ELF-1 (cell line): ENCODE data around the gene RNF152.
"Not testable (repeated sequence)": the region's sequence is repeated elsewhere in the genome, so short reads cannot be mapped to it uniquely, and the experiment has no call there.

Source experiments
- DNase-seq: peaks from one replicate; pipeline ENCODE4 v3.0.0-alpha.2; 2016; ENCODE audit warnings: low read depth, low spot score

The RNF152 gene

DNA sequence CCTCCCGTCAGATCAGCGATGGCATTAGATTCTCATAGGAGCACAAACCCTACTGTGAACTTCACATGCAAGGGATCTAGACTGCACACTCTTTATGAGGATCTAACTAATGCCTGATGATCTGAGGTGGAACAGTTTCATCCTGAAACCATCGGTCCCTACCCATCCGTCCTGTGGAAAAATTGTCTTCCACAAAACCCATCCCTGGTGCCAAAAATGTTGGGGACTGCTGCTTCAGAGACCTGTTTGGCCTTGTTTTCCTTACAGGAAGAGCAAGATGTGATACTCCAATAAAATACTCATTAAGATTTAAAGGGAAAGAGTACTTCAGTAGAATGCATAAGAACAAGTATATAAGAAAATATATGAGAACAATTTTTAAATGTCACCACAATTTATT is 71.1 kb downstream of the RNF152 start:
- DNase-seq = no peak

DNA sequence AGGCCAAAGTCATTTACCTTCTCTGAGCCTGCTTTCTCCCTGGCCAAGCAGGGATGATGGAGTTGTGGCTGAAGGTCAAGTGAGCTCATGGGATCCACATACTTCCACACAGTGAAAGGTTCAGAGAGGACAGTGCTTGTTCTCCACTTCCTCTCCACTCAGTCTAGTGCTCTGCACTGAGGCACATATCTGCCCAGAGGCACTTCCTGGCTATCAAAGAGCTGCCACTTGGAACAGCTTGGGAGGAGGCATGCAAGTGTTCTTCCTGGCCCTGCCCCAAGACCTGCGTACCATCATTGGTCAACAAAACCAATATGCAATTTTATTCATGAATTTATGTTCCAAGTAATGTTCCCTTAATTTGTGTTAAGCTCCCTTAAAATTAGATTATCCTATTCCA is 71.9 kb downstream of the RNF152 start:
- DNase-seq = no peak

DNA sequence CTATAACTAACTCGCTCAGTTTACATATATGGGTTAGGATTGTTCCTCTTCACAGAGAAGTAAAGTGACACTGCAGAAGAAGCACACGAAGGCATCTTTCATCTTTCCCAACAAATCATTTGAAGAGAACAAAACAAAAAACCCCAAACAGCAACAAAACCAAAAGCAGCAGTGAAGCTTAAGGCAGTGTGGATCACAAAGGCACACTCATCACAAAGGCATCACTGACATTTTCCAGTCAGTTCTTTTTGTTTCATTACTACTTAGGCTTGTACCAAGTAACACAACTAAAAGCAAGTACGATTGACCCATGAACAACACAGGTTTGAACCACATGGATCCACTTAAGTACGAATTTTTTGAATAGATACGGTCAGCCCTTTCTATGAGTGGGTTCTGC is 75.7 kb downstream of the RNF152 start:
- DNase-seq = no peak

DNA sequence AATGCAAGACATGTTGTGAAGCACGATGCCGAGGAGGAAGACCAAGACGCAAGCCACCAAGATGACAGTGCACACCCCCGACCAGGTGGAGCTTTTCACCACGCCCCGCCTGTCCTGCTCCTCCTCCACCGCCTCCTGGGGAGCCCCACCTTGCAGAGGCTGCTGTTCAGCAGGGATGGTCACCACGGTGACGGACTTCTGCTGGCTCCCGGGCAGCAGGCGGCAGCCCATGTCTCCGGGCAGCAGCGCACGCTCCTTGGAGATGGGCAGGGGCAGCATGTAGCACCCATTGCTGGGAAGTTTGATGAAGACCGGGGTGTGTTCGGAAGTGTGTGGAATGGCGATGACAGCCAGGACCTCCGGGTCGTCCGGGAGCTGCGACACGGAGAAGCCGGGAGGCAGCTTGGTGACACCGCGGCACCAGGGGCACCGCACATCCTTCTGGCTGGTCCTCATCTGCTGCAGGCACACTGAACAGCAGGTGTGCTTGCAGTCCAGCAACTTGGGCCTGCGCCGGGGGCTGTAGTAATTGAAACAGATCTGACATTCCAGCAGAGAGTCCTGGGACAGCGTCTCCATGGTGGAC is 76.8 kb downstream of the RNF152 start:
- DNase-seq = no peak

DNA sequence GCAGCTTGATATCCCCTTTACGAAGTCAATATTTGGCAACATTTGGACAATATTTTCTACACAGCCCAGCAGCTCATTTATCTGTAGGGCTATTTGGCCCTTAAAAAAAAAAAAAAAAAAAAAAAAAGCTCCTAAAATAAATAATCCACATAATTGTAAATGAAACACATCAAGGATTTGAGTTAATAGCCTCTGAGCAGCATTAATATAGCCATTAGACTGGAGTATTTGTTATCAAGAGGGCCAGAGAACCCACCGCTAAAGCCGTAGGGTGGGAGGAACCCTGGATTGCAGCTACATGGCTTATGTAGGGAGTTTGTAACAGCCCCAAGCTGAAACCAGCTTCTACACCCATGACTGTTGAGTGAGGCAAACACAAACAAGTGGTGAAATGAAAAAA is 84.5 kb downstream of the RNF152 start:
- DNase-seq = no peak

DNA sequence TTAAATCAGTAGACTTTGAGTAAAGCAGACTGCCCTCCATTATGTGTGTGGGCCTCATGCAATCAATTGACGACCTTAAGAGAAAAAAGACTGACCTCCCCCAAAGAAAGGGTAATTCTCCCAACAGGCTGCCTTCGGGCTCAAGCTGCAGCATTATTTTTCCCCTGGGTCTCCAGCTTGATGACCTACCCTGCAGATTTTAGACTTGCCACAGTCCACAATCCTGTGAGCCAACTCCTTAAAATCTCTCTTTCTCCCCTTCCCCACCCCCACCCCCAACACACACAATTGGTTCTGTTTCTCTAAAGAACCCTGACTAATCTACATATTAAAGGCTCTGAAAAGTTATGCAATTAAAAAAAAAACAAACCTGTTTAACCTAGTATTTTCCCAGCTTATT is 89.4 kb downstream of the RNF152 start:
- DNase-seq = peak; percentile 12

DNA sequence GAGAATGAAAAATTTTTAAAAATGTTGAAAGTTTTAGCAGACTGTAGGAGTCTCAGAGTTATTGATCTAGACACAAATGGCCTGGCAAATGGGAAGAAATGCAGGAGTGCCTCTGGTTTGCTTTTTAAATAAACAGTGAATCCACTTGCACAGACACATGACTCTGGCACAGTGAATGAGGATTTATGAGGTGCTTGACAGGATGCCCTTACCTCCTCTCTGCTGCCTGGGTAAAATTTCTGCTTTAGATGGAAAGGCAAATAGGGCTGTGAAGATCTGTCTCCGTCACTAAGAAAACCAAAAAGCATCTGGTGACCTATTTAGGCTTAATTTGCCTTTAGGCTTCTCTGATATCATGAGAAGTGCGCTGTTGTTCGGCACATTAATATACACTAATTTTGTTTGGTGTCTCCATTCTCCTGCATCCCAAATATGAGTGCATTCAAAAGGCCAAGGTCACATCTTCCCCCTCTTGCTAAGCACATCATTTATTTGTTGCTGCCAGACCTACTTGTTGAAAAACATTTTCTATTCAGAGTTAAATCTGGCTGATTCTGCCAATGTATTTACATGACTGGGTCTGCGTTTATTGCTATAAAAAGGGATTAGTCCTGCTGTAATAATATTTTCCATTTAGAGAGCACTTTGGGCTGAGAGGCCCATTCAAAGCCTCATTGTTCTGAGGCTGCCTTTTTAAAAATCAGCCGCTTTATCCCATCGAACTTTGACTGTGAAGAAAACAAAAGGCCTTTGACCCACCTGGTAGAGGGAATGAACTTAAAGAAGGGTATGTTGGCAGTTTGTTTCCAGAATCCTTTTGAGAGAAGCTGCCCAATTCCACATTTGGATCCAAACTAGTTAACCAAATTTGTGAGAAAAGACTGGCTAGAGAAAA is 94.9 kb downstream of the RNF152 start:
- no peak for DNase-seq

DNA sequence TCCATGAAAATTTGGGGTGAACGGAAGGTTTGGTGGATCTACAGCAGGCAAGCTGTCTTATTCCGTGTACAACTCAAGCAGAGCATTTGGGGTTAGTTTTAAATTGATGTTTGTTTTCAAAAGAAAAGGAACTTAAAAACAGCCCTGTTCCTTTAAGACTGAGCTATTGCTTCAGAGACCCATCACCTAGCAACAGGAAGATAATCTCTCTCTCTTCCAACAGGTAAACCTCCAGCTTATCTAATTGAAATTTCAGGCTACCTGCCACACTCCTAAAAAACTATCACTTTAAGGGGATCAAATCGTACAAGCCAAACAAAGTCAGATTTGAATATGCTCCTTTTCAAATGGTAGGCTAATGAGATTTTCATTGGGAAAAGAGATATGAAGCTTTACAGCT is 101.8 kb downstream of the RNF152 start:
- DNase-seq = no peak

DNA sequence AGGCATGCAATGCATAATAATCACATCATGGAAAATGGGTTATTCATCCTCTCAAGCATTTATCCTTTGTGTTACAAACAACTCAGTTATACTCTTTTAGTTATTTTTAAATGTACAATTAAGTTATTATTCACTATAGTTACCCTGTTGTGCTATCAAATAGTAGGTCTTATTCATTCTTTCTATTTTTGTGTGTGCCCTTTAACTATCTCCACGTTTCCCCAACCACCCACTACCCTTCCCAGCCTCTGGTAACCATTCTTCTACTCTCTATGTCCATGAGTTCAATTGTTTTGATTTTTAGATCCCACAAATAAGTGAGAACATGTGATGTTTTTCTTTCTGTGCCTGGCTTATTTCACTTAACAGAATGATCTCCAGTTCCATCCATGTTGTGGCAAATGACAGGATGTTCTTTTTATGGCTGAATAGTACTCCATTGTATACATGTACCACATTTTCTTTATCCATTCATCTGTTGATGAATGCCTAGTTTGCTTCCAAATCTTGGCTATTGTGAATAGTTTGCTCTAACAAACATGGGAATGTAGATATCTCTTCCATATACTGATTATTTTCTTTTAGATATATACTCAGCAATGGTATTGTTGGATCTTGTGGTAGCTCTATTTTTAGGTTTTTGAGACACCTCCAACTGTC is 105.7 kb downstream of the RNF152 start:
- DNase-seq = not testable (repeated sequence)

DNA sequence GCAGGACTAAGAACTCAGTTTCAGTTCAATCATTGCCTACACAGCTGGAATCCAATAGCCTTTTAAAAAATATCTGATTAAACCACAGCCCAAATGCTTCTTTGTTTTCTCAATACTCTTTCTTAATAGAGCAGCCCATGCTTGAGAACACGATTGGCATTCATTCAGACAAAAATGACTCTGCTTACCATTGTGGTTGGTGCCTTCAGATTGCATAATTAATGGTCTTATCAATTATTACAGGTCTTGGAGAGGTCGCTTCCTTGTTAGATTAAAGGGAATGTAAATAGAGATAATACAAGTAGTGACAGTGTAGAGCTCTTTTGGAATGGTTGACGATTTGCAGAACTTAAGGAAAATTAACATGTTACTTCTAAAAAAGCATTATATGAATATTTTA is 107.2 kb downstream of the RNF152 start:
- DNase-seq = no peak

DNA sequence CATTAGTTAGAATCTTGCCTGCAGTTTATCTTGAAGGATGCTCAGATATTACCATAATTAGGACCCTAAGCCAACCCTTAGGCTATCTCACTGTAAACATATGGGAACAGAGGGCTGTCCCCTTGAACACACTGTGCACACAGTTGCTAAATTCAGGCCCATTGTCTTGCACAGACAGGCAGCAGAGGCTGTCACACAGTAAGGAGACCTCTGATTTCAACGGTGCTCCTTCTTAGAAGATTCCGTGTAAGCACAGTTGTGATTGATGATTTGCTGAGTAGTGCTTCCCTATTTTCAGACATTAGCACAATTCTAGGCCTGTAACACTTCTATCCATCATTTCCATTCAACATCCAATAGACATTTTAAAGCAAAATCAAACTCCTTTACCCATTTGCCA is 108.0 kb downstream of the RNF152 start:
- DNase-seq = no peak

DNA sequence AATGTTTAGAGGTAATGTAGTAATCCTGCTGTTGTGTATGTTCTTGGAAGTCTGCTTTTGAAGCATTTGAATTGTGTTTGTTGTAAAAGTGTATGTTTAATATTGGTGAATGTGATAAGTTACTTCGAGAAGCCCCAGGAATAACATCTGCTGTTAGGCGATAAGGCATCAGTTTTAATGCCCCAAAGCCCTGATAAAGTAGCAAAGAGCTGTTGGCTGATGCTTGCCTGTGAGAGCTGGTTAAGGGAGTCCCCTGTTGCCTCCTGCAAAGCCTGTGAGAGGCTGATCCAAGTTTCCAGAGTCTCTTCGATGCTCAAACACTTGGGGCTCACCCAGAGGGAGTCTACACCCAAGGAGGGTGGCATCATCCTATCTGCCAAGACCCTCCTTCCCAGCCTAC is 110.3 kb downstream of the RNF152 start:
- no peak for DNase-seq

DNA sequence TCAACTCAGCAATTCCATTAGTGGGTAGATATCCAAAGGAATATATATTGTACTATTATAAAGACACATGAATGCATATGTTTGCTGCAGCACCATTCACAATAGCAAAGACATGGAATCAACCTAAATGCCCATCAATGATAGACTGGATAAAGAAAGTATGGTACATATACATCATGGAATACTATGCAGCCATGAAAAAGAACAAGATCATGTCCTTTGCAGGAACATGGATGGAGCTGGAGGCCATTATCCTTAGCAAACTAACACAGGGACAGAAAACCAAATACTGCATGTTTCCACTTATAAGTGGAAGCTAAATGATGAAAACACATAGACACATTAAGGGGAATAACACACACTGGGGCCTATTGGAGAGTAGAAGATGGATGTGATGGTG is 116.6 kb downstream of the RNF152 start:
- not testable (repeated sequence) for DNase-seq

DNA sequence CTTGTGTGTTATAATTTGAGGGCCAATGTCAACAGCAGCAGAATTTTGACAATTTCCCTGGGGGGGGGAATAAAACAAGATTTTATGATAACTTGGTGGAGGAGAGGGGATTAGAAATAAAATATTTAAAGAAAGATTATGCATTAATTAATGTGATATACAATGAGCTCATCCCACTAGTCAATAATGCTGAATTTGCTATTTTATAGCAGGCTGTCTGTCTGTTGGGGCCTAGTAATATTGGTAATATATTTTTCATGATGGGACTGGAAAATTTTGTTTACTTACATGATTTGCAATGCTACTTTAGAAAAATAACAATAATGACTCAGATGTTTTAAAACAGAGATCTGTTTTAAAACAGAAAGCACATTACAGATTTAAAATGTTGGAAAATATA is 118.0 kb downstream of the RNF152 start:
- DNase-seq = no peak

DNA sequence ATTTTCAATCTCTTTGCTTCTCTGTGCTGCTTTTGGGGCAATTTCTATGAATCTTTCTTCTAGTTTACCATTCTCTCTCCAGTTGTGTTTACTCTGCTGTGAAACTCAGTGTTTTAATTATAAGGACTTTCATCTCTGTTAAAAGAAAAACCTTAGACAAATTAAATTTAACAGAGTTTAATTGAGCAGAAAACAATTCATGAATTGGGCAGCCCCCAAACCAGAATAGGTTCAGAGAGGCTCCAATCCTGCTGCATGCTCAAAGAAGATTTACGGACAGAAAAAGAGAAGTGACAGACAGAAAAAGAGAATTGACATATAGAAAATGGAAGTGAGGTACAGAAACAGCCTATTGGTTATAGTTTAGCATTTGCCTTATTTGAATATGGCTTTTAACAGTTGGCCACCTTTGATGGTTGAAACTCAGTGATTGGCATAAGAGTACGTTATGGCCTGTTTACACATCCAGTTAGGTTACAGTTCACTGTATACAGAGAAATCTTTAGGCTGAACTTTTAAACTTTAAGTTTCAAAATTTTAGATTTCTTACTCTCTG is 120.4 kb downstream of the RNF152 start:
- no peak for DNase-seq

DNA sequence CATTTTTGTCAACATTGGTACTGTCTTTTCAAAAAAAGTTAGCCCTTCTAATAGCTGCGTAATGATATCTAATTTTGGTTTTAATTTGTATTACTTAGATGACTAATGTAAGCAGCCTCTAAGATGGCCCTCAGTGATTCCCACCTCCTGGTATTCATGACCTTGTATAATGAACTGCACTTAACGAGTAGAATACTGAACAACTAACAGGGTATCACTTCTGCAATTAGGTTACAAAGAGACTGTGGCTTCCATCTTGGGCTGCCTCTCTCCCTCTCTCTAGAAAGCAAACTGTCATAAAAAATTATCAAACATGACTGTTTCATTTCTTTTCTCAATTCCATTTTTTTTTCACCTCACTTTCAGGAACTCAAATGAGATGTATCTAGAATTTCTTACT is 120.9 kb downstream of the RNF152 start:
- no peak for DNase-seq

DNA sequence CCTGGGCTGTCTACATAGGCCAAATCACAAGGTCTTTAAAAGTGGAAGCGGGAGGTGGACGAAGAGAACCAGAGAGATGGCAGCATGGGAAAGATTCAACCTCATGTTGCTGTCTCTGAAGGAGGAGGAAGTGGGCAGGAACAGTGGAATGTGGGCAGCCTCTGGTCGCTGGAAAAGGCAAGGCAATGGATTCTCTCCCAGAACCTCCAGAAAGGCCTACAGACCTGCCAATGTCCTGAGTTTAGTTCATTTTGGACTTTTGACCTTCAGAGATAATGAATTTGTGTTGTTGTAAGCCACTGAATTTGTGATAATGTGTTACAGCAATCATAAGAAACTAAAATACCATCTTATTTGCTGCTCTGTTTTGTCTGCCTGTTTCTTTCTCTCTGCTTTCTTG is 122.5 kb downstream of the RNF152 start:
- DNase-seq = no peak

DNA sequence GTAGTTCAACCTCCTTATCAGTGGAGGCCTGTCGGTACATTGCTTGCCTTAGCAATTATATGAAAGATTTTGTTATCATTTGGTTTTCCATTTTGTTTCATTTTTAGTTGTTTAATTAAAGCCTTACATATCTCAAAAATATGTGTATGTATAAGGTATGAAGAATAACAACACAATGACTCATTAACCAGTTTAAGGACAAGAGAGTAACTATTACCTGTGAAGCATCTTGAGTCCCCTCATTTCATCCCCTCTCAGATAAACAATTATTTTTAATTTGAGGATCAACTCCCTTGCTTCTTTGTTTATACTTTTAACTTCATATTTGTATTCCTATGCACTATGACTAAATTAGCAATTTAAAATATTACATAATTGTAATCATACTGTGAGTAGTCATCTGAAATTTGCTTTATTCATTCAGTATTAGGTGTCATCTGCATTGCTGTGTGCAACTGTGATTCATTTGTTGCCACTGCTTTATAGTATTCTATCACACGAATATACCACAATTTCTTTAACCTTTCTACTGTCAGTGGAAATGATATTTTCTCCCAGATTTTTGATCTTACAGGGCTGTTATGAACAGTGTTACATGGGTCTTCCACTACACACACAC is 126.4 kb downstream of the RNF152 start:
- no peak for DNase-seq

DNA sequence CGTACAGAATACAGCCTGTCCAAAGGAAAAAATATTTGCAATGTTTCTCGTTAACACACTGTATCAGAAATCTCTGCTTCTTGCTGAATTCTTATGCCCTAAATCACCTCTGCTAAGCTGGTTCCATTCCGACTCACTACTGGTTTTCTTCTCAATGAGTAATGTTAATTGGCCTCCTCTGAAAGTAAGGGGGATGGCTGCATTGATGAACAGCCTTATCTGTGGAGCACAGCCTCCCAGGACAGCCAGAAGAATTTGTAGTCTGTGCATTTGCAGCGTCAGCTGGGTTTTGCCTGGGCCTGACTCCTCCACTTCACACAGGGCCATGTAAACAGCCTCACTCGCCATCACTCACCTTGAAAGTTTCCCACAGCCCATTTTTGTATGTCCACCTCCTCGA is 127.7 kb downstream of the RNF152 start:
- DNase-seq = peak; percentile 75

DNA sequence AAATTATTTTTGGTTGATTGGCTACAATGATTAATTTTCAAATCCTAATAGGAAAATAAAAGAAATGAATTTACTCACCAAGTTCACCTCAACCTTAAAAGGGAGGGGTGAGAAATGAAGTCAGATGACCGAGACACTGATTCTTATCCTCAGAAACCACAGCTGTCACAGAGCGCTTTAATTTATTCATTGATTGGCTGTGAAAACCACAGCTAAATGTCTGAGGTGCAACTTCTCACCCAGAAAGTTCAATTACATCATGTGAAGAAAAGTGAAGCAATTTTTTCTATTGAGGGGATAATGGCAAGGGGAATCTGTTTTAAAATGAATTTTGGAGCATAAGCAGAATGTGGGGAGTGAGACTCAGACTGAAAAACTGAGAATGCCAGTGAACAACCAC is 128.4 kb downstream of the RNF152 start:
- DNase-seq = no peak

DNA sequence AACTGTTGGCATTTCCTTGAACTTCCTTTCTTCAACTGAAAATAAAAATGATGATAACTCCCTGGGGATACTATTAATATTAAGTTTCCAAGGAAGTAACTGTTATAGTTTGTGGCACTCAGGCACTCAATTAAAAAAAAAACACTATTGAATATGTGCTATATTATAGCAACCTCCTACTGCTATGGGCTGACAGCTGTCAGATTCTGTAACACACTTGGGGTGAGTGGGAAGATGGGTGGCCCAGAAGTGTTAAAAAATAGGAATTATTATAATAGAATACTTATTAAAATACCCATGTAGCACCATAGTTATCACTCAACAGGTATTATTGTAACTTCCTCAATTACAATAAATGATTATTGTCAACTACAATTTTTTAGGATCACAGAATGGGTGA is 130.9 kb downstream of the RNF152 start:
- no peak for DNase-seq
